ENCODE results near the gene NUP188.
"Not testable (repeated sequence)": the region's sequence is repeated elsewhere in the genome, so short reads cannot be mapped to it uniquely, and the experiment has no call there.

Gene NUP188

GRCh38 chr9:128946571-128947276, 775 bp upstream of the NUP188 start:
- peak in 1 of 2 experiments; percentile 41 for DNase-seq

- DNase-seq: no peak
These were observed 297 bp upstream of the NUP188 start for GRCh38 chr9:128947277-128947526.

GRCh38 chr9:128961403-128961802, 13.9 kb downstream of the NUP188 start:
- DNase-seq: not testable (repeated sequence)

GRCh38 chr9:128969491-128969890, 22.0 kb downstream of the NUP188 start:
- no peak for DNase-seq

GRCh38 chr9:128972956-128973355, 25.5 kb downstream of the NUP188 start:
- no peak for DNase-seq

GRCh38 chr9:128979111-128979510, 31.6 kb downstream of the NUP188 start:
- DNase-seq: no peak

- no peak for DNase-seq
These were observed 36.0 kb downstream of the NUP188 start for GRCh38 chr9:128983536-128983935.

GRCh38 chr9:128986671-128987070, 39.2 kb downstream of the NUP188 start:
- no peak for DNase-seq

GRCh38 chr9:128987805-128988204, 40.3 kb downstream of the NUP188 start:
- no peak for DNase-seq

GRCh38 chr9:128992995-128993394, 45.5 kb downstream of the NUP188 start:
- DNase-seq: no peak

- no peak for DNase-seq
These were observed 48.3 kb downstream of the NUP188 start for GRCh38 chr9:128995791-128996190.

- DNase-seq: no peak
These were observed 51.0 kb downstream of the NUP188 start for GRCh38 chr9:128998462-128998861.

GRCh38 chr9:128999581-129000206, 52.2 kb downstream of the NUP188 start:
- DNase-seq: no peak

GRCh38 chr9:129001504-129002325, 54.2 kb downstream of the NUP188 start:
- DNase-seq: no peak

GRCh38 chr9:129002992-129003391, 55.5 kb downstream of the NUP188 start:
- no peak for DNase-seq

- not testable (repeated sequence) for DNase-seq
These were observed 56.7 kb downstream of the NUP188 start for GRCh38 chr9:129004173-129004572.

- DNase-seq: no peak
These were observed 58.0 kb downstream of the NUP188 start for GRCh38 chr9:129005336-129005997.

GRCh38 chr9:129006328-129007034, 59.0 kb downstream of the NUP188 start:
- DNase-seq: peak; percentile 48 to 63

GRCh38 chr9:129007035-129007765, 59.7 kb downstream of the NUP188 start:
- no peak for DNase-seq

- no peak for DNase-seq
These were observed 60.4 kb downstream of the NUP188 start for GRCh38 chr9:129007766-129008468.

GRCh38 chr9:129008469-129008965, 61.0 kb downstream of the NUP188 start:
- no peak for DNase-seq

Measured in activated CD4-positive, alpha-beta T cell treated with anti-CD3 and anti-CD28 coated beads, Interleukin-2, amount 50 U/mL, for 48 hours (primary cell).